HG03060 (cell line): ENCODE results near the gene PNMA6F.

Experiments used
- ATAC-seq: cut with Tn5 transposase; IDR thresholded peaks from one replicate; pipeline ENCODE4 v1.9.1; 2021; ENCODE audit warnings: low read depth, moderate number of reproducible peaks; ENCODE audit not compliant: unreplicated experiment

PNMA6F gene

DNA sequence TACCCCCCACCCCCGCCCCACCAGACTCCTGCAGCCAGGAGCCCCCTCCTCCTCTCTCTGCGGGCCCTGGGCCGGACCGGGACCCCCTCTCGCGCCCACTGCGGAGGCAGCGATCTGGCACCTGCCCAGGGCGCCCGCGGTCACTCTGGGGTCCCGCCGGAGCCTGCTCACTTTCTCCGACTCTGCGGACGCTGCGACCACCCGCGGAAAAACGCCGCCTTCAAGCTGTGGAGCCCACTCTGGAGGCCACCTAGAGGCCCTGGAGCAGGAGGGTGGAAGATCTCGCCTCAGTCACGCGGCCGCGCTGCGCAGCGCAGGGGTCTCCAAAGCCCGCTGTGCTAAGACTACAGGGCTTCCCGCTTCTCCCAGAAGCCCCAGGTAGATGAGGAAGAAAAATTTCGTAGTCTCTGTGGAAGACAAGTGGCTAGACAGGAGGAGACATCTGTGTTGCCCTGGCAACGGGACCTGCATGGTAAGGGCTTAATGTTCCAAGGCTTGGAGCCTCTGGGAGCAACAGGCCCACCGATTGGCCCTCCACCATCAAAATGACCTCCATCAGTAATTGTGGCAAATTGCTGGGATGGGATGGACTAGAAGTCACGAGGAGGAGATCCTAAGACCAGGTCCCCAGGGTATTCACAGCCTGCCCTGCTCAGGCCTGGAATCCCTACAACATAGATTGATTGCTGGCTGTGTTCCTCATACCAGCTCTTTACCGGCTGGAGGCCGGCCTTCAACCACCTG is at the start of gene PNMA6F:
PNMA6F (minus strand) TSS at position 387 of the 744 bp plus-strand sequence. CDS start 1,093 bp downstream, outside the sequence.
- no peak for ATAC-seq

DNA sequence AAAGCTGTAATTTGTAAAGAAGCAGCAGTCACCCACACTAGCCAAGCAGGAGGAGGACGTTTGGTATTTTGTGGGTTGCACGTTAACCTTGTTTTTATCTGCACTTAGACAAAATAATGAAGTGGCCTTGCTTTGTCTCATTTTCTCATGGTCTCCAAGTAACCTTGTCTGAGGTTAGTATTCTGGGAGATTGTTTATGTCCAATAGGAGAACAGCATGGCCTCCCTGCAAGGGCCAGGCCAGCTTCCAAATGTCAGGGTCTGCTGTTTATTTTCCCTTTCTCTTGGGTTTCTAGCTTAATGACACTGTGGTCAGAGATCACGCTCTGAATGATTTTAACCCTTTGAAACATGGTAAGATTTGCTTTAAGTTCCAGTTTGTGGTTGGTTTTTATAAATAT is 49.7 kb upstream of the PNMA6F start:
- ATAC-seq = no peak

DNA sequence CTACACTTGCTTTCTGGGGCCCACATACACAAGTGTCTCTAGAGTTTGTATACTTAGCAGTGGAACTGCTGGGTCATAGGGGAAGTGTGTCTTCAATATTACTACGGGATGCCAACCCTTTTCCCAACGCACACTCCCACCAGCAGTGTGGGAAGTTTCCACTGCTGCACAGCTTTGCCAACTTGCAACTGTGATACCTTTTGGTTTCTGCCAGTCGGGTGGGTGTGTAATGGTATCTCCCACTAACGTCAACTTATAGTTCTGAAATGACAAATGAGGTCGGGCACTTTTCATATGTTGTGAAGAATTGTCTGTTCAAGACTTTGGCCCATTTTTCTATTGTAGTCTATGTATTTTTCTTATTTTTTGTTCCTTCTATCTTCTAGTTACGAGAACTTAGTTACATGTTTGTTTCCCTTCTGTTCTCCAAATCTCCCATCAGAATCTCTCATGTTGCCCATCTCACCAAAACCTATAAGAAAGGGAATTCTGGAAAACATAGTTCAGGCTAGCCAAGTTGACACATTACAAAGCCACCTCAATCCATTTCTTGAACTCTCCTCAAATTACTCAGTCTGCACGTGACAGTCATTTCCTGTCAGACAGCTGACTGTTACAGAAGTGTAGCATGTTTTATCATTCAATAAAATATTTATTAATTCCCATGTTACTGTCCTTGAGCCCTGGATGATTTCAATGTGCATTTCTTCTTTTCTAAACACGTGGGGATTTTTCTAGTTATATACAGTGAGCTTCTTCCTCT is 48.9 kb upstream of the PNMA6F start:
- ATAC-seq = no peak

DNA sequence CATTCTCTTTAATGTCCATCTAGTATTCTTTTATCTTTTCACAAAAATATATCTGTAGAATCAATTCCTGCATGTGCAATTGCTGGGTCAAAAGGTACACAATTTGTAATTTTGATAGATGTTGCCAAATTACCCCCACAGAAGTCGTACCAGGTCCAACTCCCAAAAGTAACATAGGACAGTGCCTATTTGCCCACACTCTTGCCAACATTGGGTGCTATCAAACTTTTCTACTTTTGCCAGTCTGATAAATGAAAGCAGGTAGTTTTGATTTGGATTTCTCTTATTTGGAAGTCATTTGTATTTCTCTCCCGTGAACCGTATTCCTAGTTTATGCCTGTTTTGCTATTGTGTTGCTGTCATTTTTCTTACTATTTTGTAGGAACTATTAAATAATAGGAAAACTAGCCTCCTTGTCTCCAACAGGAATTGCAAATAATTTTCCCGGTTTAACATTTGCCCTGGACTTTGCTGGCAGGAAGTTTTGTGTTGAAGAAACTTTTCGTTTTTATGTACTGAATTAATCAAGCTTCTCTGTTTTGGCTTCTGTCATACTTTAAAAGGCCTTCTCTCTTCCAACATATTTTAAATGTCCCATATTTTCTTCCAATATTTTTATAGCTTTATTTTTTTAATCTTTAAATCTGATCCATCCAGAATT is 45.4 kb upstream of the PNMA6F start:
- no peak for ATAC-seq

DNA sequence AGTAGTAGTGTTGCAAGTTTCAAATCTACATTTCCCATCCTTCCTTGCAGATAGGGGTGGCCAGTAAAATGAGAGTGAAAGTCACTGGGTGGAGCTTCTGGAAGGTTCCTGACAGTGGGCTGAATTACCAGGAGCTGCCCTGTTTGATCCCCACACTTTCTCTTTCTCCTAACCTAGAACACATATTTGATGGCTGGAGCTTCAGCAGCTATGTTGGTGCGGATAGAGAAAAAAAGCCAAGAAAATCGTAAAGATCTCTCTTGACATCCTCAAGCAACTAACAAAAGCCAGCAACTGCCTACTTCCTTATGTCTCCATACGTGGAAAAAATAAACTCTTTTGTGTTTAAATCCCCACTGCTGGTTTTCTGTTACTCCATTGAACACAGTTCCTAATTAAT is 44.6 kb upstream of the PNMA6F start:
- ATAC-seq = no peak

DNA sequence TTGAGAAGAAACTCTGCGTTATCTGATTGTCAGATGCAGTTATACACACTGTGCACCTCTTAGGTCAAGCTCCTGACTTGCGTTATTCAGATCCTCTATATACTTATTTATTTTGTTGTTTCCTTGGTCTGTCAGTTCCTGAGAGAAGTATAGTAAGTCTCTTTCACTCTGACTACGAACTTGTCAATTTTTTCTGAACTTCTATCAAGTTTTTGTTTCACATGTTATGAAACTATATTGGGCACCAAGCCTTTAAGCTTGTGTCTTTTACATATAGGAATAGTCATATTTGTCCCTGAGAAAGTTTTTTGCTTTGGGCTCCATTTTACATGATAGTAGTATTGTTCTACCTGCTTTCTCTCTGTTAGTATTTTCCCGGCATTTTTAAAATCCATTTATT is 44.1 kb upstream of the PNMA6F start:
- ATAC-seq = no peak

DNA sequence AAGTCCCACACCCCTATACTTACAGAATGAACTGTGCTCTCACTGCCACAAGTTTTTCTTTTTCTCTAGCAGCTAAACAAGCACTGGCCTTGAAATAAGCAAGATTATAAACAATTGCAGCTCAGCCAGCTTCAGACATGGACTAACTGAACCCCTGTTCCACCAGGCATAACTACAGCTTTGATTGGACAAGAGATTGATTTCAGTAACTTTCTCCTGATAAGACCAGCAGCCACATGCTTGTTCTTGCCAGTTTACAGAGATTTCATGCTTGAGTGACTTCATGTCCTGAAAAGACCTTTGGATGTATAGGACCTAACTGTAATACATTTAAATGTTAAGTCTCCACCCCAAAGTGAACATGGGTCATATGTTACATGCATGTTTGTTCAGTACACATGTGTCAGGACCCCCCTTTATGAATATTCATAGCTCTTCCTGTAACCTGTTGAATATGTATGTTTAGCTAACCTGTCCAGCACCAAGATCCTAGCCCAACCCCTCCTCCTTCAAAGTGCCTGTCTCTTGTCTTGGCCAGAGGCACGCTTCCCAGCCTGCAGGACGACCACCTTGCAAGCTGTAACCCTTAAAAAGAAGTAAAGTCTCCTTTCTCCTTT is 40.3 kb upstream of the PNMA6F start:
- no peak for ATAC-seq

DNA sequence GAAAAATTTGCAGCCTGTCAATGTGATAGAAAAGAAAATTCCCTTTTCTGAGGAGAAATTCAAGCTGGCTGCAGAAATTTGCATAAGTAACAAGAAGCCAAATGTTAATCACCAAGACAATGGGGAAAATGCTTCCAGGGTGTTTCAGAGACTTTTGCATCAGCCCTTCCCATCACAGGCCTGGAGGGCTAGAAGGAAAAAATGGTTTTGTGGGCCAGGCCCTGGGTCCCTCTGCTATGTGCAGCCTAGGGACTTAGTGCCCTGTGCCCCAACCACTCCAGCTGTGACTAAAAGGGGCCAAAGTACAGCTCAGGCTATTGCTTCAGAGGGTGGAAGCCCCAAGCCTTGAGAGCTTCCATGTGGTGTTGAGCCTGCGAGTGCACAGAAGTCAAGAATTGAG is 36.3 kb upstream of the PNMA6F start:
- ATAC-seq = no peak

DNA sequence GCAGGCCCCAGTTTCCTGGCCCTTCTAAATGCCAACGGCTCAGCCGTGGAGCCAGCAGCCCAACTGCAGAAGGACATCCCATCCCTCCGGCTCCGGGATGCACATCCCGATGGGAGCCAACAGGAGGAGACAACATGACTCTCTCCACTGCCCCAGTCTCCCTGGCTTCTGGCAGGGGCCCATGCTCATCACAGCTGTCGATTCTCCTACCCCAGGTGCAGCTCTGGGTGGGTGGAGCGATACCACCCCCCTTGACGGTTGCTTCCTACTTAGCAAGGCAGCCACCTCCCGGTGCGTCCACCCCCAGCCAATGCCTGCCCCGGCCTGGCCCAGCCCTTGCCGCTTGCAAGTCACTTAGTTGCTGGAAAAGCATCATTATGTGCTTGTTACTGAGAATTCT is 31.8 kb upstream of the PNMA6F start:
- no peak for ATAC-seq

DNA sequence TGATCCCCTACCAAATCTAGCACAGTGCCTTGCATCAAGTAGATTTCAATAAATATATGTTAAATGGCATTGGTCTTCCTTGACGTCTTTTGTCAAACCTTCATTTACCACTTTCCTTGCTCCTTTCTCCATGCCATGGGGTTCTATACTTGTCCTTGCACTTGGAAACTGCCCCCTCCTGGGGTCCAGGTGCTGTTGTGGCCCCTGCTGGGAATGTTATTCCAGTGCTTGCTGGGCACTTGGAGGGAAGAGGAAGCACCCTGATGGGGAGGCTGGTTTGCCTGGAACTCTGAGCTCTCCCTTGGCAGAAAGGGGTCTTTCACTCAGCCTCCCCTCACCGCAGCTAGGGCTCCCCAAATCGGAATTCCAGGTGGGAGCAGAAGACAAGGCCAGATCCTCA is 31.3 kb upstream of the PNMA6F start:
- no peak for ATAC-seq

DNA sequence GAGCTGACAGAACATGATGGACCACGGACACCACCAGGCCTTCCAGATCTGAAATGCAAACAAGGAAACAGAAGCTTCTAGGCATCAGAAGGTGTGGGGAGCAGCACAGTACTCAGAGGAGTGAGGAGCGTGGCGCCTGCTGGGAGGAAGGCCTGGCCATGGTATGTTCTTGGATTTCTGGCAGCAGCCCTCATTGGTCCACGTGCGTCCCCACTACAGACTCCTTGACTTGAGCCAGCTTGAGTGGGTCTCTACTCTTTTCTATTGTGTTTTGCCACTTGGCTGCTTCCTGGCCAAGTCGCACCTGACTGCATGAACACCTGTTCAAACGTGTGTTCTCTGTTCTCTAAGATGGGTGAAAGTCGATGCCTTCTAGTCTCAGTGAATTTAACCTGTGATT is 30.4 kb upstream of the PNMA6F start:
- ATAC-seq = no peak

DNA sequence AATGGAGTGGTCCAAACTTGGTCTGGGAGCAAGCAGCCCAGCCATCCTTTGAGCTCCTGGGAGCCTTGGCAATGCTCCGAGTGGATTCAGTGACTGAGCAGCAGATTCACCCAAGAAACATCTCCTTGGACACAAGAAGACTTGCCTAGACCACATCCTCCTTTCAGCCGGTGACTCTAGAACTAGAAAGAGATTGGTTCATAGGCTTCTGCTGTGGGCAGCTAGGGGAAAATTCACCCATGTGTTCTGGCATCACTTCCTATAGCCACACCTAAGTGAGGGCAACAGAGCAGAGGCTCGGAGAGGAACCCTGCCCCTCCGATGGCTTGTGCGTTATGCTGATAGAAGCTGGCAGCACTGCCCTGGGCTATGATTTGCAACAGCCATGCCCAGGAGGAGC is 28.4 kb upstream of the PNMA6F start:
- no peak for ATAC-seq

DNA sequence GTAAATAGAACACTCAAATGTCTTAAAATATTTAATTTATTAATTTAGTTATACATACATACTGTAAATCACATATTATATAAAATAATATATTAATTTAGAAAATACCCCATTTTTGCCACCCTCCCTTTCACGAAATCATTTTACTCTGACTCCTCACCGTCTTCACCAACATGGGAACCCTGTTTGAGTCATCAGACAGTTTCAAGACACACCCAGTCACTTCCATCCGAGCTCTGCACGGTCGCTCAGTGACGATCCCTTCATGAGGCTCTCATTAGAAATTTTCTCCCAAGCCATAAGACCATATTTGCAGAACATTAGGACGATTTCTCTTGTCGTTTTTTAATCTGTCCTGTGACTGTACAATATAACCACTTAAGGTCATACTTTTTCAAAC is 26.9 kb upstream of the PNMA6F start:
- no peak for ATAC-seq

DNA sequence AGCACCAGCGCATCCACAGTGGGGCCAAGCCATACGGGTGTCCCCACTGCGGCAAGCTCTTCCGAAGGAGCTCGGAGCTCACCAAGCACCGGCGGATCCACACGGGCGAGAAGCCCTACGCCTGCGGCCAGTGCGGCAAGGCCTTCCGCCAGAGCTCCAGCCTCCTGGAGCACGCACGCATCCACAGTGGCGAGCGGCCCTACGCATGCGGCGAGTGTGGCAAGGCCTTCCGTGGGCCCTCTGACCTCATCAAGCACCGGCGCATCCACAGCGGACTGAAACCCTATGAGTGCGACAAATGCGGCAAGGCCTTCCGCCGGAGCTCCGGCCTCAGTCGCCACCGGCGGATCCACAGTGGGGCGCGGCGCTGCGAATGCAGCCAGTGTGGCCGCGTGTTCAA is 26.0 kb upstream of the PNMA6F start:
- ATAC-seq = no peak

DNA sequence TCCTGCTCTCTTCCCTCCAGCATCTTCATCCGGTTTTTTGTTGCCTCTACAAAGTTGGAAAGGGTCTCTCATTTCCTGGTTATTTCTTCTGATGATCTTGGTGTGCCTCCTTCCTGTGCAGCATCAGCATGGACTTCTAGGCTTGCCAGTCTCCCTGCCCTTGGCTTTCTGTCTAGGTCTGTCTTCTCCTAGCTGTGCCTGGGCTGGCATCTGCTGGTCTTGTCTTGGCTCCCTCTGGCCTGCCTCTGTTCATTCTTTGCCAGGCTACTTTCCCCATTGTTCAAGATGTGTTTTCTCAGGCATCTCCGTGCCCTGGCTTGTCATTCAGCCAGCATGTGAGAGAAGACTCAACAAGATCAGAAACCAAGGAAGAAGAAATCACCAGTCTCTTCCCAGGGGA is 22.1 kb upstream of the PNMA6F start:
- no peak for ATAC-seq

DNA sequence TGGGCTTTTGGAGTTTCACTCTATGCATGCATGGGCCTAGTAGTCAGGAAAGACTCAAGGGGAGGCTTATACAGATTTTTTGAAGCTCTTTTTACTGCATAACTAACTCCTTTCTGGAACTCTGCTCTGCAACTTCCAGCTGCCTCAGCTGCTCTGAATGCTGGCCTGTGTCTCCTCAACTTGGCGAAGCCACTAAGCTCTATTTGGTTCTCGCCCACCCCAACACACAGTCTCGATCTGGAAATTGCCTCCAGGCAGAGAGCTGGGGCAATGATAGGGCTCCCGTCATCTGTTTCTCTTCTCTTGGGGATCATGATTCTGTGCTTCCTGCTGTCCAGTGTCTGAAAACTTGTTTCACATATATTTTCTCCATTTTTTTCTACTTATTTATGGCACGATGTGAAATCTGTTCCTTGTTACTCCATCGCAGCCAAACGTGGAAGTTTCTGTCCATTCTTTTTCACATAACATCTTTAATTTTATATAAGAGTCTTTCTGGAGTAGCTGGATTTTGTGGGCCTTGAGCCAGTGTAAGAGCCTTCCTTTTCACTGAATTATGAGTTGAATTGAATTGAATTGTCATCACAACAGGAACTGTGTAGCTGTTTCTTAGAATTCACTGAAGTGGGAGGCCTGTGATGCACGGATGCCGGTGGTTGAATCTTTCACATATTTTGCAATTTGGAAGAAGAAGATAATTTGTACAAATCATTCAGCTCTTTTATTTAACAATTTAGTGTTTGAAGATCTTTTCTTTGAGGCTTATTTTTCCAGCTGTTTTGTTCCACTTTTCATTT is 21.4 kb upstream of the PNMA6F start:
- ATAC-seq = no peak

DNA sequence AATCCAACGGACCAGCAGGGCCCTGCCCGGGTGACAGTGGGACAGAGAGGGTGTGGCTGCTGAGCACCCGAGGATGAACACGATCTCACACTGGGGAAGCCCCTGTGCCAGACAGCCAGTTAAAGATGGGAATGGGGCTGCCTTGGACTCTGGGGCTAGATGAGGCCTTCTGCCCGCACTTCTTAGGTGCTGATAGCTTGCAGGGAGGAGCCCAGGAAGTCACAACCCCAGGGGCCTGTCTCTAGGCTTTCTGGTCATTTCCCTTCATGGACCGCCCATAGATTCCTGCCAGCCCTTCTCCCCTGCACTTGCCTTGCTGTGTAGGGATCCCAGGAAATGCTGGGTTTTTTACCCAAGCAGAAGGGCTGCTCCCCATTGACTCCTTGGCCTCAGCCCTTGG is 18.5 kb upstream of the PNMA6F start:
- ATAC-seq = no peak

DNA sequence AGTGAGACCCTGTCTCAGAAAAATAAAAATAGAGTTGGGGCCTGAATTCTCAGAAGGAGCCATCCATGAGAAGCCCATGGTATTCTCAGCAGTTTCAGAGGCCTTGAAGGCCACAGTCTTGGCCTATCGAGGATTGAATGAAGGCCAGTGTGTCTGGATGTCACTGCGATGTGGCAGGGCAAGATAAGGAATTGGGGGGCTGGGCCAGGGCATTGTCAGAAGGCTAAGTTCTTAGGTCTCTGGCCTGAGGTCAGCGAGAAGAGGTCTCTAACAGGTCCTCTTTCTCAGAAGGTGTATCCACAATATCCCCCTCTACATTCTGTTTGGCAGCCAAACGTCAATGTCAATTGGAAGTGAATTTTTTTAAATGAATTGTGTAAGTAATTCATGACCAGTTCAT is 18.1 kb upstream of the PNMA6F start:
- ATAC-seq = no peak

DNA sequence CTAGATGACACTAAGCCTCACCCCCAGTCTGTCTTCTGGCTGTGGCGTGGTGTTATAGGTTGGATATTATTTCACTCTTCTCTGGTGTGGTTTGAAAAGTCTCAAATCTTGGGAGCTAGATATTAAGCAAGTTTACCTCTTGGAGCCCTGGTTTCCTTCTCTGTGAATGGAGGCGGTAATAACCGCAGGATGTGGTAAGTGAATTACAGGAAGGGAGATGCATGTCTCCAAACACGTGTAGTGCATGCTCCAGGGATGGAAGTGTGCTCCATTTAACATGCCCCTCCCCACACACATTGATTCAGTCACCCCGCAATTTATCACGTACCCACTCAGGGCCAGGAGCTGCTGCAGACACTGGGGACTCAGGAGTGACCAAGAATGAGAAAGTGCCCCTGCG is 17.3 kb upstream of the PNMA6F start:
- ATAC-seq = no peak

DNA sequence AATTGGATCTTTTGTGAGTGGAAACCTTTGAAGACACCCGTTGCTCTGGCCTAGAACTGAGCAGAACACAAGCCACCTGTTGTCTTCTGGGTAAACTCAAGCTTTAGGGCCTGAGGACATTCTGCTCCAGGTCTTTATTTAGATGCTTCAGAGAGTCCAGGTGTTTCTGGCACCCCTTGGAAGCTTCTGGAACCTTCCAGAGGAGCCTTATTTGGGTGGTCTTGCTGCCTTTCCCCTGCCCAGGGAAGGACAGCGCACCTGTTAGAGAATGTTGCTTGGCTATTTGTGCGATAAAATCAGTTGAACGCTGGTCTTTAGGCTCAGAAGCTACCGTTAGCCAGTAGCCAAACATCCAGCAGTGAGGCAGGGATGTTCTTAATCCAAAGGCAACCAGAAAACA is 15.4 kb upstream of the PNMA6F start:
- no peak for ATAC-seq
